HepG2 (cell line): ENCODE data around the gene MRPS14. TPM values are rescaled to one million over a fixed set of nuclear protein-coding genes. Genes with fewer than 3 reads are reported as not detected.
A peak's percentile ranks its signal among the peaks of the same experiment; 100 is the strongest.

Experiments used
- CREB1 ChIP-seq, 2 experiments: fragments of 450-650 bp in 1 of 2; IDR thresholded peaks; 2 replicates each; pipeline ENCODE4 v1.6.1; 2016 to 2017; ENCODE audit warnings: control low read depth in 1 of 2, mild to moderate bottlenecking in 1 of 2, missing compliant biosample characterization in 1 of 2, missing genetic modification characterization in 1 of 2
- HNF4A ChIP-seq: sonication (generic); formaldehyde crosslinking; IDR thresholded peaks from 2 replicates; pipeline ENCODE4 v1.4.0; 2020; ENCODE audit warnings: missing genetic modification reagents
- MLLT10 ChIP-seq: sonication (generic); formaldehyde crosslinking; IDR thresholded peaks from 2 replicates; pipeline ENCODE4 v1.4.0; 2020; ENCODE audit warnings: missing genetic modification reagents
- PCBP2 ChIP-seq: fragments of 200-400 bp; formaldehyde crosslinking; optimal IDR thresholded peaks from 2 replicates; pipeline ENCODE3; 2018; ENCODE audit warnings: low read length, low read depth; ENCODE audit not compliant: poor library complexity, severe bottlenecking
- REL ChIP-seq: sonication (generic); formaldehyde crosslinking; conservative IDR thresholded peaks from 2 replicates; pipeline ENCODE4 v1.8.0; 2022; ENCODE audit warnings: mild to moderate bottlenecking, missing genetic modification reagents, moderate library complexity
- SP1 ChIP-seq, 2 experiments: fragments of 450-650 bp in 1 of 2; sonication (generic) in 1 of 2; formaldehyde crosslinking in 1 of 2; IDR thresholded peaks; 2 replicates each; pipeline versions ENCODE4 v1.4.0 to v1.6.1; 2016 to 2020; ENCODE audit warnings: missing genetic modification reagents in 1 of 2
- WIZ ChIP-seq: sonication (generic); formaldehyde crosslinking; IDR thresholded peaks from 2 replicates; pipeline ENCODE4 v1.5.1; 2020; ENCODE audit warnings: mild to moderate bottlenecking, missing genetic modification reagents
- ZBTB26 ChIP-seq: IDR thresholded peaks from 2 replicates; pipeline ENCODE4 v1.6.1; 2016; ENCODE audit warnings: missing compliant biosample characterization, missing genetic modification reagents, borderline replicate concordance
- ZBTB40 ChIP-seq, 2 experiments: fragments of 450-650 bp in 1 of 2; sonication (generic) in 1 of 2; formaldehyde crosslinking in 1 of 2; IDR thresholded peaks; 2 replicates each; pipeline versions ENCODE4 v1.6.1 to v1.8.0; 2016 to 2022; ENCODE audit warnings: antibody characterized with exemption in 1 of 2, mild to moderate bottlenecking in 1 of 2, missing genetic modification reagents in 1 of 2
- ZNF136 ChIP-seq: sonication (generic); formaldehyde crosslinking; IDR thresholded peaks from 2 replicates; pipeline ENCODE4 v1.8.1; 2022; ENCODE audit warnings: low read depth, mild to moderate bottlenecking, moderate library complexity, missing genetic modification reagents
- ZNF263 ChIP-seq: sonication (generic); formaldehyde crosslinking; IDR thresholded peaks from 2 replicates; pipeline ENCODE4 v1.4.0; 2020; ENCODE audit warnings: missing genetic modification reagents
- ZNF282 ChIP-seq: fragments of 450-650 bp; IDR thresholded peaks from 2 replicates; pipeline ENCODE4 v1.6.1; 2018; ENCODE audit not compliant: partially characterized antibody
- ZNF577 ChIP-seq: sonication (generic); formaldehyde crosslinking; IDR thresholded peaks from 2 replicates; pipeline ENCODE4 v1.4.0; 2020; ENCODE audit warnings: mild to moderate bottlenecking, low read depth, missing genetic modification reagents, borderline replicate concordance
- ZNF703 ChIP-seq: sonication (generic); formaldehyde crosslinking; IDR thresholded peaks from 2 replicates; pipeline ENCODE4 v1.5.1; 2020; ENCODE audit warnings: missing genetic modification reagents, mild to moderate bottlenecking, moderate library complexity, borderline replicate concordance
- ZNF839 ChIP-seq: sonication (generic); formaldehyde crosslinking; IDR thresholded peaks from 2 replicates; pipeline ENCODE4 v1.4.0; 2020; ENCODE audit warnings: missing genetic modification reagents, mild to moderate bottlenecking, borderline replicate concordance
- ZNF841 ChIP-seq: sonication (generic); formaldehyde crosslinking; IDR thresholded peaks from 2 replicates; pipeline ENCODE4 v1.8.1; 2023; ENCODE audit warnings: missing genetic modification reagents, borderline replicate concordance
- polyA plus RNA-seq, 8 experiments: library from polyadenylated mRNA; depleted of rRNA in 3 of 8; stranded (reverse) in 7 of 8; unstranded in 1 of 8; fragments of >200 nt; fragmentation: Illumina TruSeq in 4 of 8; extraction: Trizol in 4 of 8; gene quantifications; 2 replicates each; pipeline versions ENCODE4 v1.2.1 to v1.2.3, GENCODE V29; 2011 to 2016; ENCODE audit warnings: low read depth in 4 of 8, missing spikeins in 1 of 8, mixed read lengths in 1 of 8; ENCODE audit not compliant: insufficient read depth in 1 of 8
- total RNA-seq, 5 experiments: library from RNA; depleted of rRNA; stranded (reverse); fragments of >200 nt; fragmentation: Illumina TruSeq; extraction: Trizol; gene quantifications; 2 replicates each; pipeline ENCODE4 v1.2.3, GENCODE V29; 2016; ENCODE audit warnings: low read depth in 1 of 5

Gene MRPS14
- total and polyA plus RNA-seq, 2 of the 13 experiments (the other 11 are each of a cell fraction or from before 2014, with no cell fraction given) = 36.6 to 43.2 TPM

GRCh38 chr1:175023043-175023921 lies at the start of gene MRPS14 (continued):
- TF ChIP-seq ZBTB40 (IDR thresholded peaks at IDR 0.05) (peak; percentile 100), ZBTB40 (CRISPR knock-in tag; IDR thresholded peaks at IDR 0.05) (peak; percentile 100), ZNF263 (CRISPR knock-in tag) (no peak), WIZ (CRISPR knock-in tag) (no peak; the same call in 1 of the 2 replicates), REL (CRISPR knock-in tag) (no peak), CREB1 (IDR thresholded peaks at IDR 0.05) (peak; percentile 82), CREB1 (CRISPR knock-in tag; IDR thresholded peaks at IDR 0.05) (peak; percentile 91), MLLT10 (CRISPR knock-in tag) (no peak), ZNF282 (no peak), SP1 (IDR thresholded peaks at IDR 0.05) (no peak), SP1 (CRISPR knock-in tag; IDR thresholded peaks at IDR 0.05) (peak; percentile 97), ZNF703 (CRISPR knock-in tag) (no peak), ZBTB26 (CRISPR knock-in tag) (no peak), ZNF839 (no peak), ZNF841 (CRISPR knock-in tag) (no peak), ZNF136 (peak; percentile 33; the same call in 1 of the 2 replicates), HNF4A (no peak), PCBP2 (no peak), ZNF577 (no peak)
